Measurements from ENCODE around the gene RPS6KA2.

Gene RPS6KA2

DNA sequence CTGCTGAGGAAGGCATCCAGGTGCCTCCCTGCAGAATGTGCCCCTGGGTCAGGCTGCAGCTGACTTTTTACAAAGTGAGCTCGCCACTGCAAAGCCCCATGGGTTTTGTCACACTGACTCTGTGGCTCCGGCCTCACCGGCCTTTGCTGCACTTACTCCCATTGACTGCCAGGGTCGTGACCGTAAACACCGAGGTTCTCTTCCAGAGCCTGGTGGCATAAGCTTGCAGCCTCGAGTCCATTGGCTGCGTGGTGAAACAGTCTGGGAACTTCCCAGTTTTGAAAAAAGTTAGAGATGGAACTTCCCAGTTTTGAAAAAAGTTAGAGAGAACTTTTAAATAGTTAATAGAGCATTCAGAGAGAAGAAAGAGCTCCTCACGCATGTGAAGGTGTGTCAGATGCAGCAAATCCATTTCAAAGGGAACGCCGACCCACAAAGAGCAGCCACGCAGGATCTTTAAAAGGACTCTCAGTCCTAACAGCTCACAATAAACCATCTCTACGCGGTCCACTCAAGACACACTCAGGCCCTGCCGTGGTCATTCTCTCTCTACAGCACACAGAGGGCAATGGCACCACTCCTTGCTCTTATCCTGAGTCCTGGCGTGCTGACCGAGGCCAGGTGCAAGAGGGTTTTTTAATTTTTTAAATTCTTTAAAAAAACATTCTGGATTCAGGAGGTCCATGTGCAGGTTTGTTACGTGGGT lies 53.4 kb downstream of the RPS6KA2 start:
- no peak for DNase-seq (ENCODE audit: low read depth in 2 of 2)

GRCh38 chr6:166572370-166573261 lies 54.4 kb downstream of the RPS6KA2 start:
- DNase-seq (ENCODE audit: low read depth in 2 of 2), result no peak

DNA sequence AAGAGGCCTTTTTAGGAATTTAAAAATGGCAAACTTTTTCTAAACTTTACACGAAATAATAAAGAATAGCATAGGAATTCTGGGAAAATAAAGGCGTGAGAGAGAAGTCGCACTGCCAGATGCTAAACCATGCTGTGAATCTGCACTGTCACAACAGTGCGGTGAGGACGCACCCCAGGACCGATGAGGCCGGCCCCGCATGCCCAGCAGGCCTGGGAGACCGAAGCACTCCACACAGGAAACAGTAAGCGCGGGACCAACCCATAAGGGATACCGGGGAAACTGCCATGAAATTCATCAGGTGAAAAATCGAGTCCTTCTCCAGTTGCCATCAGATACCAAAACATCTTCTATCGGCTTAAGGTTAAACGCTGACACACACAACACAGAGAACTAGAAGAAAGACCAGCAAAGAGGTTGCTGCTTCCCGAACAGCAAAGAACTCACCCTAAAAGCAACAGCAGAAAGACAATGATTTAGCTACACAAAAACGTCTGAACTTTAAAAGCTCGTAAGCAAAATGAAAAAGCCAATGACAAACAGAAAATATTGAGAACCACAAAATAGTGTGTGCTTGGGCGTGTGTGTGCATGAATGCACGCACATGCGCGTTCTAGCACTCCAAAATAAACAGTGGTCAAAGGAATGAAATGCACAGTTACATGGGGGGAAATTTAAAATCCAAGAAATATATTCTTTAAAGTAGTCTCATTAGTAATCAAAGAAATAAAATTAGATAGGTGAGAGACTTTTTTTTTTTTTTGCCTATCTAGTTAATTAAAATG lies 55.9 kb downstream of the RPS6KA2 start:
- DNase-seq (ENCODE audit: low read depth in 2 of 2), result no peak

DNA sequence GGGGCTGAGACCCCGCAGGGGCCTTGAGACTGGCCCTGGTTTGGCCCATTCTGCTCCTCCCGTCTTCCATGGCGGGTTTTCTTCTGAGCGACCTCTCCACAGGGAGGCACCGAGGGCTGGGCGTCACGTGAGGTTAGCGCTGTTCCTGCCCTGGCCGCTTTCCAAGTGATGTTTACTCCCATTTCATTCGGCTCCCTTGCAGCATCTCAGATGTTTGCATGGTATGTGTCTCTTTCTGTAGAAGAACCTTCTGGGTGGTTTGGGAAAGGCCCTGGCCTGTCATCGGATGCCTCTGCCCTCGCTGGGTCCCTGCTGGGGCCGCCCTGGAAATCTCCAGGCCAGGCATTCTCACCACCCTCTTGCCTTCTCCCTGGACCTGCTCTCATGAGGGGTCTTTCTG lies 57.8 kb downstream of the RPS6KA2 start:
- no peak for DNase-seq (ENCODE audit: low read depth in 2 of 2)

DNA sequence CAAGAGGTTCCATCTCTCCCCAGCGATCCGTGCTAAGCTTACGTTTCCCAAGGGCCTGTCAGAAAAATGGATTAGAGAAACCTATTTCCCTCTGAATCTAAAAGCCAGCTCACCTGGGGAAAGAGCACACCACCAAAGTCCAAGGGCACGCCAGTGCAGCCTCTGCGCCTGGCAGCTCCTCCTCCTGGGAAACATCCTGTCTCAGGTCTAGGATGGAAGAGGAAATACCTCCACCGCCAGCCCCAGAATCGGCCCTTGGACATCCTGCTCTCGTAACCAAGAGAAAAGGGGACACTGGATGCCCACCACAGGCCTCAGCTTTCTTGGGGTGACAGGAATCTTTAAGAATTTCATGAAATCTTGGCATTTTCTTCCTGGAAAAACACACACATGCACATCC lies 59.2 kb downstream of the RPS6KA2 start:
- no peak for DNase-seq (ENCODE audit: low read depth in 2 of 2)

DNA sequence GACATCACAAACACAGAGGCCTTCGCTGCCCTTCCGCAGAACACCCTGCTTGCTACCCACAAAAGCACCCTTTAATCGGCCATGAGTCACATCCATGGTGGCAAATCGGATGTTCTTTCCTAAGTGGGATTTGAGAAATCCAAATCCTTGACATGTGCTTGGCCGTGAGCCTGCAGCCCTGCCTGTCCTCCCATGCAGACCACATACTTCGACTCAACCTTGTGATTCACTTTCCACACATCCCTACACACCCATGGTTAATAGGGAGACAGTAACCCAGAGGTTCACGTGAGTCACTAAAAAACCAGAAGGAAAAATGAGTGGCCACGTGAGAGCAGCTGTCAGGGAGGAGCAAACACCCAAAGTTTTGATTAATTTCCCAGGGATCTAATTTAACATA lies 59.9 kb downstream of the RPS6KA2 start:
- DNase-seq (ENCODE audit: low read depth in 2 of 2), result no peak

DNA sequence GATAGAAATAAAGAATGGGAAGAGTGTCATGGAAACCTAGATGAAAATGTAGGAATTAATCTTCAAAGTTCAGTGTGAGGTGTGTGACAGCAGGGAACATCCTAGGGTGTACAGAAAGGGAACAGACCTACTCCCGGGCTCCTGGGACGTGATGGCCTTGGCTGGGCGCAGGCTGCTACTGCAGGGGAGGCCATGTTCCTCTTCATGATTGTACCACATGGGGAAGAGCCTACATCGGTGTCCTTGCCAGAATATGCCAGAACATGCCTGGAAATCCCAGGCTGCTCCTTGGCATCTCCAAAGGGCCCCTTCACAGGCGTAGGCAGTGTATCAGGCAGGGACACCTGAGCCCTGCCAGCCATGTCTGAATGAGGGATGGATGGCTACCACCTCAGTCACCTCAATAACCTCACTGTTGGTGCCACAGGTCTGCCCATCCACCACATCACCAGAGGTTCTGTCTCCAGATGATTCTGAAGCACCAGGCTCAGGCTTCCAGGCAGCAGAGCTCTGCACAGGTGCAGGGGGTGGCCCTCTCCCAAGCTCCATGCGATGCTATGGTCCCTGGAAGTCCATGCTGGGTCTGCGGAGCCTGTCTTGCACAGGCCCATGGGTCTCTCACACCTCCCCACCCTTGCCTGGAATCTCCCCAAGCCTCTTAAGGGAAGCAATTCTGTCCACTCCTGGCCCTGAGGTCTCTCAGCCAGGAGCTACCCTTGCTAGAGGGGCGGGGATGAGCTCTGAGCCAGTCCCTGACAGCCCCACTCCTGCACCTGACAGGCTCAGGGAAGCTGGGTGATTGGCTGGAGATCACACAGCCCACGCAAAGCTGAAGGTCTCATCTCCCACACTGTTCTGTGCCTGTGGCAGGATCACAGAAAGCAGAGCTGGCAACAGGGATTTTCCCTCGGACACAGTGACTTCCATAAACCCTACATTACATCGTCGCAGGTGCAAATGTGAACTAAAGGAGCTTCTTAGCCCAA lies 60.7 kb downstream of the RPS6KA2 start:
- no peak for DNase-seq (ENCODE audit: low read depth in 2 of 2)

DNA sequence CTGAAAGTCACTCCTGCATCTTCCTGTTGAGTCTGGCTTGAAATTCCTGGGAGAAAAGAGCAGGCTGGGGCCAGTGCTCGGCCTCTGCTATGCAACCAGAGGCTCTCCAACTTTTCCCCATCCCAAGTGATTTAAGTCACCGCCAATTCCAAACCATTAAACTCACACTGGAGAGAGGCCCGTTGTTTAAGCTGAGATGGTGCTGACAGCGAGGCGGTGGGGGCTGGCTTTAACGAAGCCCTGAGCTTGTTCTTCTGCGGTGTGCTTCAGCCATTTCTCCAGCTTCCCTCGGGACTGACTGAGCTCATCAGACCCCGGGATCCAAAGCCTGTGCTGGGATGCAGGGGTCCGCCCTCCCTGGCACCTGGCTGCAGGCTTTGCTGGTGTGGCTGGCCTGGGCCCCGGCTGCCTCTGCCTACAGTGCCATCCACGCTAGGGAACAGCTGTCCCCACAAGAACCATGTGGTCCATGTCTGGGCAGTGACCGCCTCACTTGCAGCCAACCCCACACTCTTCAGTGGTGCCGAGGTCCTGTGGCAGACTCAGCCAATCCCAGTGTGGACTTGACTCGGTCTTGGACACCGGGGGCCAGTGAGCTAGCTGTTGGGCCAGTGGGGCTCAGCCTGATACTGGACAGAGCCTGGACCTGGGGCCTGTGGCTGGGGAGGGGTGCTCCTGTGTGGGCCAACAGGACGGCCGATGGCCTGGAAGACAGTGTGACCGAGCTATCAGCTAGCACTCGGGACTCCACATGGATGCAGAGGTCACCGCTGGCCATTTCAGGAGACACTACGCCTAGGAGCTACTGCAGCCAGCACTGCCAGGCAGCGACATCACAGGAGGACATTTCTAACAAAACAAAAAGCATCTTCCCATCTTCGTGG lies 61.7 kb downstream of the RPS6KA2 start:
- no peak for DNase-seq (ENCODE audit: low read depth in 2 of 2)

GRCh38 chr6:166563805-166564204 lies 63.2 kb downstream of the RPS6KA2 start:
- DNase-seq (ENCODE audit: low read depth in 2 of 2), result no peak

DNA sequence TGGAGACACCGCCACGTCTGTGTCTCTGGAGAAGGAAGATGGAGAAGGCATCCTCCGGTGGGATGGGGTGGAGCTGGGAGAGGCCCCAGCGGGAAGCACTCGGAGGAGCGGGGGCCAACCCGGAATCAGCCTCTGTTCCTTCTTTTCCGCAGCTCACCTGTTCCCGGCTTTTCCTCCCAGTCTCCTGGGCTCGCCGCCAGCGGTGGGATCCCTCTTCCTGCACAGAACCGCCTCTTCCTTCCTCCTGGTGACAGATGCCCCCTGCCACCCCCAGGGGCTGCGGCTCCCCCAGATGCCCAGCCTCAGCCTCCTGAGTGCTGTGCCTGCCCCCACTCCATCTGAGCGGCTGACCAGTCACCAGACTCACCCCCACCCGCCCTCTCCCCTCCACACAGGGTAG lies 63.9 kb downstream of the RPS6KA2 start:
- DNase-seq (ENCODE audit: low read depth in 2 of 2), result no peak

GRCh38 chr6:166562726-166563125 lies 64.3 kb downstream of the RPS6KA2 start:
- no peak for DNase-seq (ENCODE audit: low read depth in 2 of 2)

GRCh38 chr6:166561771-166562359 lies 65.2 kb downstream of the RPS6KA2 start:
- DNase-seq (ENCODE audit: low read depth in 2 of 2), result no peak

DNA sequence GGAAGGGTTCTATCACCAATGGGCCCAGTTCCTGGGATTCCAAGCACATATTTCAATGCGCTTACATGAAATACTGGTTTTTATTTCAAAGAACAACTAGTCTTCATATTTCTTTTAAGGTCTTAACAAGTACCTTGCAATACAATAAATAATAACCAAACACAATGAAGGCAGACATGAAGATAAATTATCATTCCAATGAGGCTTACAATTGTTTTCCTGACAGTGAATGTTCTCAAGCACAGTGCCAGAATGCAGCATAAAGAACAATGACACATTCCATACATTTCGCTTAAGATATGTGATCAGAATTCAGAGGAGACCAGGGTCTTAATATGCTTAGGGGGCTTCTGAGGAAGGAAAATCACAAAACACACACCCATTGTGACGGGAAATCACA lies 66.8 kb downstream of the RPS6KA2 start:
- no peak for DNase-seq (ENCODE audit: low read depth in 2 of 2)

GRCh38 chr6:166559662-166560061 lies 67.4 kb downstream of the RPS6KA2 start:
- DNase-seq (ENCODE audit: low read depth in 2 of 2), result no peak

- DNase-seq (ENCODE audit: low read depth in 2 of 2), result no peak
Observed at GRCh38 chr6:166559211-166559610, 67.8 kb downstream of the RPS6KA2 start.

DNA sequence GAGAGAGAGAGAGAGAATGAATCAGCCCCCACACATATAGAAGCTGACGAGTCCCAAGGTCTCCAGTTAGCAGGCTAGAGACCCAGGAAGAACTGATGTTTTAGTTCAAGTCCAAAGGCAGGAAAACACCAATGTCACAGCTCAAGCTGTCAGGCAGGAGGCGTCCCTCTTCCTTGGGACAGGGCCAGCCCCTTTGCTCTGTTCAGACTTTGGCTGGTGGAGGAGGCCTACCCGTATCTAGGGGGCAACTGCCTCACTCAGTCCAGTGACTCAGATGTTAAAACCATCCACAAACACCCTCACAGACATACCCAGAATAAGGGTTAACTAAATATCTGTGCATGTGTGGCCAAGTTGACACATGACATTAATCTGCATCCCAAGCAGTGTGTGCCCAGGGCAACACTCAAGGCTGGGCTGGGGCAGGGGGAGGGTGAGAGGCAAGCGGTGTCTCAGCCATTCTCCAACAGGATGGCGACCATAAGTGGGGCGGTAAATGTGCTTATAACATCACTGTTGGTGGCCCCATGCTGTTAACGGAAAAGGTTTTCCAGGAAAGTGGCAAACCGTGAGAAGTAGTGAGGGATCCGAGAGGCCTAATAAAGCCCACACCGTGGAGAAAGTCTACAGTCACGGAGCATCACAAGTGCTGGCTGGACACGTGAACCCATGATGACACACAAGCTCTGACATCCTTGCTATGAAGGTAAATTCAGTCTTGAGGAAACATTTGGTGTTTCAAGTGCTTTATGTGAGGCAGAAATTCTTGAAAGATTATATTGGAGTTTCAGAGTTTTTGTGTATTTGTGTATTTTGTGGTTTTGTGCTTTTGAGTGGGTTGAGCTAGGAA lies 68.7 kb downstream of the RPS6KA2 start:
- no peak for DNase-seq (ENCODE audit: low read depth in 2 of 2)

DNA sequence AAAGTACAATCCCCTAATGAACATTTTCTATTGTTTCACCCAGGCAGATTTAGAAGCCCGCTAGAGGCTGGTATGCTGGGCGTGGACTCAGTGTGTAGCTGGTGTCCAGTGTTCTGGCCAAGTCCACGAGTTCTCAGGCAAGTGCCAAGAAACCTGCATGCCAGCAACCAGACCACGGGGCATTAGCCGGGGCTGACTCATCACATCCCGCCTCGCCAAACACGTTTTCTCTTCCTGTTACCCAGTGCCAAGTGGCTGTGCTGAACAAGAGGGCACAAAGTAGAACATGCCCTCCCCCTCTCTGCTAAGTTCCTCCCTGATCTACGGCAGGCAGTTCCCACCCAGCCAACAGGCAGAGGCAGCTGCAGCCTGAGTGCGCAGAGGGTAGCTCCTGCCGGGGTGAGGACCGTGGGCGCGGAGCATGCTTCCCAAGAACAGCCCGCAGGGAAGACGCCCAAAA lies 70.2 kb downstream of the RPS6KA2 start:
- DNase-seq (ENCODE audit: low read depth in 2 of 2), result no peak

DNA sequence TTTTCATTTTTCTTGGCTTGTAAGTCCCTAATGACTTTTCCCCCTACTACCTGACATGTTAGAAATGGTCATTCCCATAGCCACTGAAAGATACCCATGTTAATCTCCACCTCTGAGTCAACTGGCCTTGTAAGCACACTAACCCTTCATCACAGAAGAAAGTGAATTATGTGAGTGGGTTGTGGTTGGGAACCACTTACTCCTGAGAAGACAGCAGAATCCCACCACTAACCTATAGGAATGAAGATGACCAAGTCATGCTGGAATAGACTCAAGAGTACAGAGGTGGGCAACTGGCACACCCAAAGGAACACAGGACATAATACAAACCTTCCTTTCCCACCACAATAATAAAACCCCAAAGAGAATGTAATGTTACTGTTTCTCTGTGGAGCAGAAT lies 70.7 kb downstream of the RPS6KA2 start:
- DNase-seq (ENCODE audit: low read depth in 2 of 2), result no peak

GRCh38 chr6:166555086-166555485 lies 72.0 kb downstream of the RPS6KA2 start:
- no peak for DNase-seq (ENCODE audit: low read depth in 2 of 2)
